H9 (cell line): ENCODE results near the gene NLRX1. TPM values are rescaled to one million over a fixed set of nuclear protein-coding genes. Genes with fewer than 3 reads are reported as not detected.

Experiments
- DNase-seq: peaks from one replicate; pipeline ENCODE4 v3.0.0-alpha.2; 2017
- H2AFZ ChIP-seq: one replicate; pipeline ENCODE4 v1.6.1; 2013; ENCODE audit warnings: mild to moderate bottlenecking, low read length, control low read depth, moderate library complexity
- H2AK5ac ChIP-seq: 2 replicates; pipeline ENCODE4 v1.6.1; 2013; ENCODE audit warnings: low read length, control low read depth, mixed read lengths; ENCODE audit not compliant: insufficient read length
- H2BK120ac ChIP-seq: one replicate; pipeline ENCODE4 v1.6.1; 2013; ENCODE audit warnings: low read depth, mild to moderate bottlenecking, low read length, control low read depth, inconsistent platforms; ENCODE audit not compliant: poor library complexity, severe bottlenecking
- H2BK12ac ChIP-seq: 2 replicates; pipeline ENCODE4 v1.6.1; 2013; ENCODE audit warnings: low read length, control low read depth, mixed read lengths, low read depth; ENCODE audit not compliant: insufficient read length
- H2BK15ac ChIP-seq: 2 replicates; pipeline ENCODE4 v1.6.1; 2013; ENCODE audit warnings: low read depth, low read length, control low read depth
- H2BK20ac ChIP-seq: one replicate; pipeline ENCODE4 v1.6.1; 2013; ENCODE audit warnings: low read depth, mild to moderate bottlenecking, low read length, control low read depth, inconsistent platforms; ENCODE audit not compliant: poor library complexity, severe bottlenecking
- H2BK5ac ChIP-seq: 2 replicates; pipeline ENCODE4 v1.6.1; 2013; ENCODE audit warnings: low read length, control low read depth, mixed read lengths; ENCODE audit not compliant: insufficient read length
- H3K14ac ChIP-seq: 2 replicates; pipeline ENCODE4 v1.6.1; 2013; ENCODE audit warnings: low read length, control low read depth; ENCODE audit not compliant: insufficient read depth
- H3K18ac ChIP-seq: 2 replicates; pipeline ENCODE4 v1.6.1; 2013; ENCODE audit warnings: low read depth, mild to moderate bottlenecking, mixed read lengths, low read length, control low read depth; ENCODE audit not compliant: insufficient read length
- H3K23ac ChIP-seq: 2 replicates; pipeline ENCODE4 v1.6.1; 2013; ENCODE audit warnings: low read length, control low read depth, mixed read lengths, low read depth; ENCODE audit not compliant: insufficient read length
- H3K23me2 ChIP-seq: 2 replicates; pipeline ENCODE4 v1.6.1; 2013; ENCODE audit warnings: low read depth, mild to moderate bottlenecking, mixed read lengths, low read length, control low read depth; ENCODE audit not compliant: insufficient read length, poor library complexity, severe bottlenecking
- H3K27ac ChIP-seq: 2 replicates; pipeline ENCODE4 v1.5.1; 2013; ENCODE audit warnings: low read length, control low read depth, mixed read lengths, low read depth; ENCODE audit not compliant: insufficient read length
- H3K27me3 ChIP-seq: 2 replicates; pipeline ENCODE4 v1.6.1; 2013; ENCODE audit warnings: low read length, control low read depth, inconsistent platforms; ENCODE audit not compliant: insufficient read depth
- H3K4ac ChIP-seq: 2 replicates; pipeline ENCODE4 v1.6.1; 2013; ENCODE audit warnings: low read depth, mild to moderate bottlenecking, control low read depth, inconsistent platforms, low read length, moderate library complexity
- H3K4me1 ChIP-seq: 2 replicates; pipeline ENCODE4 v1.6.1; 2013; ENCODE audit warnings: low read length, control low read depth, inconsistent platforms; ENCODE audit not compliant: insufficient read depth
- H3K4me2 ChIP-seq: 2 replicates; pipeline ENCODE4 v1.6.1; 2013; ENCODE audit warnings: low read length, control low read depth, mixed read lengths; ENCODE audit not compliant: insufficient read length, insufficient read depth
- H3K56ac ChIP-seq: 2 replicates; pipeline ENCODE4 v1.6.1; 2013; ENCODE audit warnings: low read depth, mild to moderate bottlenecking, mixed read lengths, low read length, control low read depth; ENCODE audit not compliant: insufficient read length
- H3K79me1 ChIP-seq: 2 replicates; pipeline ENCODE4 v1.6.1; 2013; ENCODE audit warnings: low read depth, mild to moderate bottlenecking, moderate library complexity, low read length, control low read depth, inconsistent platforms; ENCODE audit not compliant: insufficient read depth, poor library complexity, severe bottlenecking
- H3K79me2 ChIP-seq: 2 replicates; pipeline ENCODE4 v1.6.1; 2013; ENCODE audit warnings: low read length, control low read depth, inconsistent platforms; ENCODE audit not compliant: insufficient read depth
- H3K9ac ChIP-seq: 2 replicates; pipeline ENCODE4 v1.6.1; 2013; ENCODE audit warnings: low read length, control low read depth, mixed read lengths; ENCODE audit not compliant: insufficient read length; ENCODE audit errors: extremely low read depth
- H3K9me3 ChIP-seq: one replicate; pipeline ENCODE4 v1.6.1; 2013; ENCODE audit warnings: low read depth, low read length, inconsistent platforms; ENCODE audit not compliant: control insufficient read depth
- H3T11ph ChIP-seq: one replicate; pipeline ENCODE4 v1.6.1; 2013; ENCODE audit warnings: mild to moderate bottlenecking, low read length, control low read depth, inconsistent platforms
- H4K20me1 ChIP-seq: one replicate; pipeline ENCODE4 v1.6.1; 2013; ENCODE audit not compliant: control insufficient read depth, insufficient read length, insufficient read depth
- H4K5ac ChIP-seq: 2 replicates; pipeline ENCODE4 v1.6.1; 2013; ENCODE audit warnings: low read depth, mild to moderate bottlenecking, mixed read lengths, low read length, control low read depth; ENCODE audit not compliant: insufficient read length
- H4K8ac ChIP-seq: replicated peaks from 2 replicates; pipeline ENCODE4 v1.6.1; 2013; ENCODE audit warnings: low read length, control low read depth, mixed read lengths, low read depth; ENCODE audit not compliant: insufficient read length
- H4K91ac ChIP-seq: 2 replicates; pipeline ENCODE4 v1.6.1; 2013; ENCODE audit warnings: low read depth, mild to moderate bottlenecking, moderate library complexity, mixed read lengths, low read length, control low read depth; ENCODE audit not compliant: insufficient read length
- H3K27ac Mint-ChIP-seq, 3 experiments: 2 replicates in 2 of 3; 3 replicates in 1 of 3; pipeline ENCODE4 v1.8.0; 2020 to 2021; ENCODE audit warnings: mixed read lengths in 3 of 3, mild to moderate bottlenecking in 1 of 3, moderate library complexity in 1 of 3
- H3K27me3 Mint-ChIP-seq: 2 replicates; pipeline ENCODE4 v1.8.0; 2021; ENCODE audit warnings: low read depth, mild to moderate bottlenecking, moderate library complexity, mixed read lengths
- H3K36me3 Mint-ChIP-seq, 3 experiments: 2 replicates in 2 of 3; 3 replicates in 1 of 3; pipeline ENCODE4 v1.8.0; 2020 to 2021; ENCODE audit warnings: low read depth in 3 of 3, mixed read lengths in 3 of 3; ENCODE audit not compliant: insufficient read depth in 1 of 3
- H3K4me1 Mint-ChIP-seq, 2 experiments: 2 replicates each; pipeline ENCODE4 v1.8.0; 2020; ENCODE audit warnings: mixed read lengths in 2 of 2
- H3K4me3 Mint-ChIP-seq, 2 experiments: 2 replicates in 1 of 2; 3 replicates in 1 of 2; pipeline ENCODE4 v1.8.0; 2020 to 2021; ENCODE audit warnings: mild to moderate bottlenecking in 2 of 2, mixed read lengths in 2 of 2, moderate library complexity in 1 of 2
- H3K9me3 Mint-ChIP-seq, 2 experiments: 2 replicates in 1 of 2; 3 replicates in 1 of 2; pipeline ENCODE4 v1.8.0; 2020; ENCODE audit warnings: mild to moderate bottlenecking in 2 of 2, mixed read lengths in 2 of 2, moderate library complexity in 1 of 2
- WGBS: extraction: QIAGEN DNeasy Blood & Tissue Kit; methylation state at CpG from one replicate; pipeline ENCODE4 v1.1.7; 2013; ENCODE audit warnings: missing lambda C conversion rate, low lambda C conversion rate, mixed read lengths; ENCODE audit not compliant: insufficient read length; ENCODE audit errors: extremely low coverage; 5-methylcytosine and 5-hydroxymethylcytosine counted together
- total RNA-seq: library from RNA; stranded (reverse); gene quantifications from 2 replicates; pipeline ENCODE4 v1.2.1, GENCODE V29; 2021
- TF ChIP-seq, protein P1 (sequence below): fragments of 200-600 bp; sonication (generic); conservative IDR thresholded peaks from 3 replicates; pipeline ENCODE4 v1.8.0; 2021; ENCODE audit warnings: antibody characterized with exemption, mild to moderate bottlenecking

Gene NLRX1
- total RNA-seq, 1 experiment from 2014 or later: 18.2 TPM

DNA sequence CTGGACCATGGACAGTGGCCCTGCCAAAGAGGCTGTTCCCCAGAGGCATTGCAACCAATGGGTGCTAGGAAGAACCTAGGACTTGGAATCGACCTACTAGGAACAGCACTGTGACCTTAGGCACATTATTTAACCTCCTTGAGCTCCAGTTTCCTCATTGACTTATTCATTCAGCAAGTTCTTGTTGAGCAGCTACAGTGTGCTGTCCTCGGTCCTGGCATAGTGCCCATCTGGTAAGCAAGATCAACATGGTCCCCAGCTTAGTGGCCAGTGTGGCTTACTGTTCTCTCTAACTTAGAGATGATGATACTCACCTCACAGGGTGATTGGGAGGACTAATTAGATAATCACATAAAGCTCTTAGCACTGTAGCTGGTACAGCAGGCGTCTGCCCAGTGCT, 11.5 kb upstream of the NLRX1 start:
- H2BK12ac ChIP-seq: no peak overlapping the region
- peaks cover 13 to 20% of the 10 kb centered on the region in 2 experiments for H3K4me1 Mint-ChIP-seq
- H2BK5ac ChIP-seq: no peak overlapping the region
- no peak overlapping the region for H2AFZ ChIP-seq
- H3K4ac ChIP-seq: no peak overlapping the region
- H3K36me3 Mint-ChIP-seq: no peaks in the 10 kb centered on the region
- no peak overlapping the region for H2AK5ac ChIP-seq
- H4K20me1 ChIP-seq: no peaks in the 10 kb centered on the region
- H3K23me2 ChIP-seq: no peaks in the 10 kb centered on the region
- no peak overlapping the region for H4K5ac ChIP-seq
- no peak overlapping the region for H2BK15ac ChIP-seq
- H3K27ac ChIP-seq: no peak overlapping the region
- H3K27me3 Mint-ChIP-seq: peaks cover 25% of the 10 kb centered on the region
- TF ChIP-seq, protein P1, sequence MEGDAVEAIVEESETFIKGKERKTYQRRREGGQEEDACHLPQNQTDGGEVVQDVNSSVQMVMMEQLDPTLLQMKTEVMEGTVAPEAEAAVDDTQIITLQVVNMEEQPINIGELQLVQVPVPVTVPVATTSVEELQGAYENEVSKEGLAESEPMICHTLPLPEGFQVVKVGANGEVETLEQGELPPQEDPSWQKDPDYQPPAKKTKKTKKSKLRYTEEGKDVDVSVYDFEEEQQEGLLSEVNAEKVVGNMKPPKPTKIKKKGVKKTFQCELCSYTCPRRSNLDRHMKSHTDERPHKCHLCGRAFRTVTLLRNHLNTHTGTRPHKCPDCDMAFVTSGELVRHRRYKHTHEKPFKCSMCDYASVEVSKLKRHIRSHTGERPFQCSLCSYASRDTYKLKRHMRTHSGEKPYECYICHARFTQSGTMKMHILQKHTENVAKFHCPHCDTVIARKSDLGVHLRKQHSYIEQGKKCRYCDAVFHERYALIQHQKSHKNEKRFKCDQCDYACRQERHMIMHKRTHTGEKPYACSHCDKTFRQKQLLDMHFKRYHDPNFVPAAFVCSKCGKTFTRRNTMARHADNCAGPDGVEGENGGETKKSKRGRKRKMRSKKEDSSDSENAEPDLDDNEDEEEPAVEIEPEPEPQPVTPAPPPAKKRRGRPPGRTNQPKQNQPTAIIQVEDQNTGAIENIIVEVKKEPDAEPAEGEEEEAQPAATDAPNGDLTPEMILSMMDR: no peak
- no peak overlapping the region for H4K8ac ChIP-seq
- H3K18ac ChIP-seq: no peak overlapping the region
- H3K9me3 Mint-ChIP-seq: no peaks in the 10 kb centered on the region
- H3K4me2 ChIP-seq: no peak overlapping the region
- H3K79me2 ChIP-seq: no peaks in the 10 kb centered on the region
- no peak overlapping the region for H2BK20ac ChIP-seq
- H3K9ac ChIP-seq: no peak overlapping the region
- no peaks in the 10 kb centered on the region for H3K27me3 ChIP-seq
- no peak overlapping the region for H3T11ph ChIP-seq
- no peak overlapping the region for H3K23ac ChIP-seq
- no peak overlapping the region for H2BK120ac ChIP-seq
- H3K79me1 ChIP-seq: no peaks in the 10 kb centered on the region
- WGBS: no CpG with 5 or more reads among the region's 3 CpGs
- DNase-seq: no peak
- no peak overlapping the region for H3K27ac Mint-ChIP-seq
- H3K56ac ChIP-seq: no peak overlapping the region
- no peaks in the 10 kb centered on the region for H3K4me1 ChIP-seq
- H4K91ac ChIP-seq: no peak overlapping the region
- no peaks in the 10 kb centered on the region for H3K9me3 ChIP-seq
- no peak overlapping the region for H3K4me3 Mint-ChIP-seq
- no peak overlapping the region for H3K14ac ChIP-seq
